ENCODE results near the gene WDR75. TPM values are rescaled to one million over a fixed set of nuclear protein-coding genes. Genes with fewer than 3 reads are reported as not detected.

Gene WDR75
- 48.7 and 61.3 TPM in 2 replicates for total RNA-seq

DNA sequence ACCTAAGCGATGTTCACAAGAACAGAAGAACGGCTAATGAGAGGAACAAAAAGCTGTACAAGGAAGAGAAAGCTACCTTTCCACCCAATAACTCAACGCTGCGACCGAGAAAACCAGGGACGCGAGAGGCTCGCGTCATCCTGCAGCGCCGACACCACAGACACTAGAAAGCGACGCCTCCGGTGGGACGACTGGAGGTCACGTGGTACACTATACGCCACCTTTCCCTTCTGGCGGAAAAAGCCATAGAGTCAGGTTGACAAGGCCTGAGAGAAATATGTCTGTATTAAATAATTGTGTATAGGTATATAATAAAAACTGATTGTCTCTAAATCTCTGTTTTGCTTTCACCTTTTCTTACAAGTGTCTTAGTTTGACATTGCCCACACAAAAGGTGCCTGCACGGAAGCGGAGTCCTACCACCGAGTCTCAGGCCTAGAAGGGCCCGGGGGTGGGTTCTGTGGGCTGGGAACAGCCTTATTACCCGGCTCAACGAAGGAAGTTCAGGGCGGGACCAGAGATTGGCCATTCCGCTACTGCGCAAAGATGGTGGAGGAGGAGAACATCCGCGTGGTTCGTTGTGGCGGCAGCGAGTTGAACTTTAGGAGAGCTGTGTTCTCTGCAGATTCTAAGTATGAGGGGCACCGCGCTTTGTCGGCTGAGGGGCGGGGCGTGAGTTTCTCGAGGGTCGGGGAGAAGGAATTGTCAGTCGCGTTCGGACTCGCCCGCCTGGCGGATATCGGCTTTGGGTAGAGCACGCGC, at the start of gene WDR75:
Gene WDR75, plus strand, starts transcription at position 528 of the 762 bp plus-strand sequence. Its CDS starts 19 bp downstream, at position 547.

Other genes starting within 250 kb of the WDR75 start
- gene SLC40A1, start 139.3 kb downstream of the WDR75 start, total RNA-seq: 27.0 and 53.8 TPM in 2 replicates
- 47.7 and 63.3 TPM in 2 replicates for gene ASNSD1, start 220.0 kb downstream of the WDR75 start, total RNA-seq
- 4.3 and 7.0 TPM in 2 replicates for gene ANKAR, start 233.2 kb downstream of the WDR75 start, total RNA-seq